Measurements from ENCODE around the gene CCND1.

DNA sequence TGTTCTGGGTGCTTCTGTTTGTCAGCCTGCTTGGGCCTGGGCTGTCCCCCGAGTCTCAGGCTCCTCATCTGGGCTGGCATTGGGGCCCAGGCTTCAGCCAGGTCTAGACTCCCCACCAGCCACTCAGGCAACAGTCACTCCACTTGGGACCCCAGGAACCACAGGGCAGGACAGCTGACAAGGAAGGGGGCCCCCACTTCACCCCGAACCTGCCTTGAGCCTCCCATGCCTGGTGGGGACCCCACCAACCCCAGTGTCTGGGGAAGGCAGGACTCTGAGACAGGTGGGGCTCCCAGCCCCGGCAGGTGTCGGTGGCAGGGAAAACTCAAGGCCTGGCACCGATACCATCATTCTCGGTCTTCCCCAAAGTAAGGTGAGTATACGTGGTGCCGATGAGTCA is 45.9 kb downstream of the CCND1 start:
- TF ChIP-seq, protein P1, sequence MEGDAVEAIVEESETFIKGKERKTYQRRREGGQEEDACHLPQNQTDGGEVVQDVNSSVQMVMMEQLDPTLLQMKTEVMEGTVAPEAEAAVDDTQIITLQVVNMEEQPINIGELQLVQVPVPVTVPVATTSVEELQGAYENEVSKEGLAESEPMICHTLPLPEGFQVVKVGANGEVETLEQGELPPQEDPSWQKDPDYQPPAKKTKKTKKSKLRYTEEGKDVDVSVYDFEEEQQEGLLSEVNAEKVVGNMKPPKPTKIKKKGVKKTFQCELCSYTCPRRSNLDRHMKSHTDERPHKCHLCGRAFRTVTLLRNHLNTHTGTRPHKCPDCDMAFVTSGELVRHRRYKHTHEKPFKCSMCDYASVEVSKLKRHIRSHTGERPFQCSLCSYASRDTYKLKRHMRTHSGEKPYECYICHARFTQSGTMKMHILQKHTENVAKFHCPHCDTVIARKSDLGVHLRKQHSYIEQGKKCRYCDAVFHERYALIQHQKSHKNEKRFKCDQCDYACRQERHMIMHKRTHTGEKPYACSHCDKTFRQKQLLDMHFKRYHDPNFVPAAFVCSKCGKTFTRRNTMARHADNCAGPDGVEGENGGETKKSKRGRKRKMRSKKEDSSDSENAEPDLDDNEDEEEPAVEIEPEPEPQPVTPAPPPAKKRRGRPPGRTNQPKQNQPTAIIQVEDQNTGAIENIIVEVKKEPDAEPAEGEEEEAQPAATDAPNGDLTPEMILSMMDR (IDR thresholded peaks at IDR 0.05 in 8 of 11, conservative IDR thresholded peaks at IDR 0.05 in 3 of 11): no peak
- TF ChIP-seq POLR2A (IDR thresholded peaks at IDR 0.05) (no peak), POLR2AphosphoS5 (IDR thresholded peaks at IDR 0.05) (no peak)
